ENCODE measurements around the gene ZBED4.
A peak's percentile ranks its signal among the peaks of the same experiment; 100 is the strongest.

The ZBED4 gene

GRCh38 chr22:49855251-49855911 lies 1.7 kb downstream of the ZBED4 start:
- no peak for DNase-seq

GRCh38 chr22:49856343-49856742 lies 2.7 kb downstream of the ZBED4 start:
- no peak for DNase-seq

- no peak for DNase-seq
These were observed 3.3 kb downstream of the ZBED4 start for GRCh38 chr22:49856766-49857618.

- no peak for DNase-seq
These were observed 5.2 kb downstream of the ZBED4 start for GRCh38 chr22:49858827-49859226.

GRCh38 chr22:49861642-49862495 lies 8.2 kb downstream of the ZBED4 start:
- peak; percentile 44 to 65 for DNase-seq

GRCh38 chr22:49862496-49862776 lies 8.8 kb downstream of the ZBED4 start:
- peak in 1 of 2 experiments; percentile 50 for DNase-seq

GRCh38 chr22:49863931-49864330 lies 10.3 kb downstream of the ZBED4 start:
- DNase-seq, result no peak

- no peak for DNase-seq
These were observed 11.5 kb downstream of the ZBED4 start for GRCh38 chr22:49865156-49865555.

GRCh38 chr22:49866134-49866533 lies 12.5 kb downstream of the ZBED4 start:
- no peak for DNase-seq

GRCh38 chr22:49866646-49867045 lies 13.0 kb downstream of the ZBED4 start:
- no peak for DNase-seq

- no peak for DNase-seq
These were observed 13.9 kb downstream of the ZBED4 start for GRCh38 chr22:49867303-49868265.

- no peak for DNase-seq
These were observed 15.6 kb downstream of the ZBED4 start for GRCh38 chr22:49869086-49869830.

GRCh38 chr22:49869845-49870712 lies 16.4 kb downstream of the ZBED4 start:
- no peak for DNase-seq

GRCh38 chr22:49871482-49871881 lies 17.8 kb downstream of the ZBED4 start:
- no peak for DNase-seq

- no peak for DNase-seq
These were observed 18.7 kb downstream of the ZBED4 start for GRCh38 chr22:49872347-49872746.

- no peak for DNase-seq
These were observed 19.7 kb downstream of the ZBED4 start for GRCh38 chr22:49873228-49873940.

GRCh38 chr22:49877642-49878041 lies 24.0 kb downstream of the ZBED4 start:
- DNase-seq, result no peak

GRCh38 chr22:49878206-49878605 lies 24.6 kb downstream of the ZBED4 start:
- DNase-seq, result no peak

- no peak for DNase-seq
These were observed 26.2 kb downstream of the ZBED4 start for GRCh38 chr22:49879871-49880270.

- peak; percentile 29 to 40 for DNase-seq
These were observed 26.6 kb downstream of the ZBED4 start for GRCh38 chr22:49880281-49880680.
